Colonic mucosa (tissue), 4 donors: ENCODE data around the gene ATP8A1. TPM values are rescaled to one million over a fixed set of nuclear protein-coding genes. Genes with fewer than 3 reads are reported as not detected.

Experiments used
- DNase-seq: peaks from one replicate; pipeline ENCODE4 v3.0.0-alpha.2; 2020
- H3K27ac ChIP-seq: fragments of 200-600 bp; one replicate; pipeline ENCODE4 v1.8.0; 2021
- H3K27me3 ChIP-seq: fragments of 200-600 bp; one replicate; pipeline ENCODE4 v1.8.0; 2021
- H3K36me3 ChIP-seq: fragments of 200-600 bp; one replicate; pipeline ENCODE4 v1.8.0; 2021
- H3K4me1 ChIP-seq: fragments of 200-600 bp; one replicate; pipeline ENCODE4 v1.8.0; 2021; ENCODE audit warnings: mild to moderate bottlenecking
- H3K4me3 ChIP-seq: fragments of 200-600 bp; one replicate; pipeline ENCODE4 v1.8.0; 2021
- H3K9ac ChIP-seq, 2 donors: one replicate each; pipeline ENCODE4 v1.7.0; 2013; ENCODE audit warnings: control low read depth in 2 of 2, low read depth in 2 of 2, low read length in 2 of 2
- H3K9me3 ChIP-seq: fragments of 200-600 bp; one replicate; pipeline ENCODE4 v1.8.0; 2021
- CTCF ChIP-seq: fragments of 200-600 bp; IDR thresholded peaks from one replicate; pipeline ENCODE4 v1.8.0; 2022; ENCODE audit warnings: antibody characterized with exemption, mild to moderate bottlenecking
- intact Hi-C: fragments of 100-400 bp; cut with DNase I; formaldehyde crosslinking; loops from one replicate; pipeline ENCODE4 v1.14.1; 2022
- total RNA-seq, 2 donors: library from RNA; stranded (reverse); fragmentation: NEBNext Ultra II Directional in 1 of 2; extraction: Animal tissue kit (Norgen Biotek cat#: 25700) in 1 of 2; gene quantifications; one replicate each; pipeline ENCODE4 v1.2.1, GENCODE V29; 2021
- donor health status: healthy.
- donor health status: DM: no; HTN: no; CAD: no.
- donor health status: DM: no; HTN: no; CAD: no.

Gene ATP8A1
- total RNA-seq, 2 donors from 2014 or later: 19.1 to 34.0 TPM

GRCh38 chr4:42646013-42646784 lies 10.7 kb downstream of the ATP8A1 start:
- no peak overlapping the region for H3K9ac ChIP-seq
- H3K4me1 ChIP-seq: peaks cover 6% of the 10 kb centered on the region
- H3K4me3 ChIP-seq: no peak overlapping the region
- no peak for DNase-seq
- no peak overlapping the region for H3K27ac ChIP-seq
- no peak for TF ChIP-seq CTCF
- intact Hi-C loops: no loop called here
- H3K36me3 ChIP-seq: no peaks in the 10 kb centered on the region
- no peaks in the 10 kb centered on the region for H3K27me3 ChIP-seq
- H3K9me3 ChIP-seq: no peaks in the 10 kb centered on the region

- no peak for DNase-seq
- intact Hi-C loops: no loop called here
- no peak overlapping the region for H3K27ac ChIP-seq
- no peak for TF ChIP-seq CTCF
- H3K9me3 ChIP-seq: no peaks in the 10 kb centered on the region
- no peaks in the 10 kb centered on the region for H3K27me3 ChIP-seq
- H3K36me3 ChIP-seq: no peaks in the 10 kb centered on the region
- no peak overlapping the region for H3K9ac ChIP-seq
- H3K4me1 ChIP-seq: peaks cover 11% of the 10 kb centered on the region
- no peak overlapping the region for H3K4me3 ChIP-seq
Observed at GRCh38 chr4:42644897-42645296, 12.0 kb downstream of the ATP8A1 start.

GRCh38 chr4:42643685-42644084 lies 13.2 kb downstream of the ATP8A1 start:
- Histone ChIP-seq H3K4me3 (no peak overlapping the region), H3K9me3 (no peaks in the 10 kb centered on the region), H3K27me3 (no peaks in the 10 kb centered on the region), H3K27ac (no peak overlapping the region), H3K4me1 (peaks cover 11% of the 10 kb centered on the region), H3K36me3 (no peaks in the 10 kb centered on the region), H3K9ac (no peak overlapping the region)
- intact Hi-C loops: no loop called here
- TF ChIP-seq CTCF: no peak
- DNase-seq: no peak

- intact Hi-C loops: no loop called here
- H3K9me3 ChIP-seq: no peaks in the 10 kb centered on the region
- H3K36me3 ChIP-seq: no peaks in the 10 kb centered on the region
- H3K4me1 ChIP-seq: peaks cover 11% of the 10 kb centered on the region
- H3K9ac ChIP-seq: no peak overlapping the region
- TF ChIP-seq CTCF: no peak
- no peak for DNase-seq
- no peak overlapping the region for H3K27ac ChIP-seq
- no peak overlapping the region for H3K4me3 ChIP-seq
- H3K27me3 ChIP-seq: no peaks in the 10 kb centered on the region
Observed at GRCh38 chr4:42642845-42643615, 13.9 kb downstream of the ATP8A1 start.

- Histone ChIP-seq H3K4me1 (peaks cover 11% of the 10 kb centered on the region), H3K36me3 (no peaks in the 10 kb centered on the region), H3K27me3 (no peaks in the 10 kb centered on the region), H3K4me3 (no peak overlapping the region), H3K27ac (peak overlapping the region; percentile 67), H3K9me3 (no peaks in the 10 kb centered on the region), H3K9ac (peak overlapping the region in 1 of 2 donors; percentile 44)
- no peak for DNase-seq
- no peak for TF ChIP-seq CTCF
- intact Hi-C loops: no loop called here
Observed at GRCh38 chr4:42642101-42642797, 14.7 kb downstream of the ATP8A1 start.
